Muscle layer of colon (tissue), 2 donors: ENCODE results near the gene KDM4B.

Source experiments
- H3K27ac ChIP-seq: one replicate; pipeline ENCODE4 v1.7.0; 2013; ENCODE audit warnings: low read depth, mild to moderate bottlenecking, low read length, moderate library complexity
- H3K27me3 ChIP-seq, 2 donors: one replicate each; pipeline ENCODE4 v1.7.0; 2013; ENCODE audit warnings: low read length in 2 of 2, mild to moderate bottlenecking in 2 of 2; ENCODE audit not compliant: insufficient read depth in 2 of 2, control insufficient read depth in 1 of 2
- H3K36me3 ChIP-seq: one replicate; pipeline ENCODE4 v1.7.0; 2013; ENCODE audit warnings: mild to moderate bottlenecking, low read length; ENCODE audit not compliant: insufficient read depth
- H3K4me1 ChIP-seq: one replicate; pipeline ENCODE4 v1.7.0; 2013; ENCODE audit warnings: mild to moderate bottlenecking, low read length; ENCODE audit not compliant: insufficient read depth
- H3K4me3 ChIP-seq, 2 donors: one replicate each; pipeline ENCODE4 v1.7.0; 2013; ENCODE audit warnings: low read length in 2 of 2, low read depth in 1 of 2, mild to moderate bottlenecking in 1 of 2, moderate library complexity in 1 of 2
- H3K9ac ChIP-seq: one replicate; pipeline ENCODE4 v1.7.0; 2013; ENCODE audit warnings: low read length
- H3K9me3 ChIP-seq: one replicate; pipeline ENCODE4 v1.7.0; 2013; ENCODE audit warnings: mild to moderate bottlenecking, low read length
- donor health status: abdominal sarcoma.
- donor health status: Adenocarcinoma of cecum.

KDM4B gene

GRCh38 chr19:5002143-5002542 lies 33.2 kb downstream of the KDM4B start:
- no peaks in the 10 kb centered on the region for H3K4me1 ChIP-seq
- no peak overlapping the region for H3K9ac ChIP-seq
- H3K36me3 ChIP-seq: peaks cover under 1% of the 10 kb centered on the region
- no peaks in the 10 kb centered on the region for H3K9me3 ChIP-seq
- no peak overlapping the region for H3K27ac ChIP-seq
- H3K27me3 ChIP-seq: no peaks in the 10 kb centered on the region
- H3K4me3 ChIP-seq: no peak overlapping the region

DNA sequence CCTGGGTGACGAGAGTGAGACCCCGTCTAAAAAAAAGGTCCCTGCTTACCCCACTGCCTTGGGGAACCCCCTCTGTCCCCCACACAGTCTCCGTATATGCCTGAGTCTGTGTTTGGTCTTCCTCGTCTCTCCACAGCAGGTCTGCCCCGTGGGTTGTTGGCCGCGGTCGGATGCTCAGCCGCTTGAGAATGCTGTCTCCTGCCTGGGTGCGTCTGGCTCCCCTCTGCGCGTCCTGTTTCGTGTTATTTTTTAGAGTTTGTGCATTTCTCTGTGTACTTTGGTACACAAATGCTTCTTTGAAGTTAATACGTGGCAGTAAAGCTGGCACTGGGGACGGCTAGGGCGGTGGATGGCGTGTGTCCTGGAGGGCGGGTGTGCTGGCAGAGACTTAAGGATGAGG lies 34.9 kb downstream of the KDM4B start:
- Histone ChIP-seq H3K4me3 (no peak overlapping the region), H3K9ac (no peak overlapping the region), H3K9me3 (no peaks in the 10 kb centered on the region), H3K36me3 (no peaks in the 10 kb centered on the region), H3K27ac (no peak overlapping the region), H3K27me3 (no peaks in the 10 kb centered on the region), H3K4me1 (no peaks in the 10 kb centered on the region)

DNA sequence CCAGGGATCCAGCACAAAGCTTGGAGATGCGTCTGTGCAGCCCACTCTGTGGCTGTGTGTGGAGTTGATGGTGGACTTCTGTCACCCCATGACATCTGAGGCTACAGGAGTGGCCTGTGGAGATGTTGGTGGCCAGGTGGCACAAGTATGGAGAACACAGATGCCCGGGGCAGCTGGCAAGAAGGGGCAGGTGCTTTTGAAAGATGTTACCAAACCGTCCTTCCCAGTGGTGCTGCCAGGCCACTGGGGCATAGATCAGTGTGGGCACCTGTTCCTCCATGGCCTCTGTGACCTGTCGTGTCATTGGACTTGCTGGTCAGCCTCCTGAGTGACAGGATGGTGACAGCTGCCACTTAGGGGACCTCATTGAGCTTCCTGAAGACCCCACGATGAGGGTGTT lies 36.2 kb downstream of the KDM4B start:
- Histone ChIP-seq H3K4me3 (no peak overlapping the region), H3K36me3 (no peaks in the 10 kb centered on the region), H3K9ac (no peak overlapping the region), H3K9me3 (no peaks in the 10 kb centered on the region), H3K27me3 (no peaks in the 10 kb centered on the region), H3K4me1 (no peaks in the 10 kb centered on the region), H3K27ac (no peak overlapping the region)

DNA sequence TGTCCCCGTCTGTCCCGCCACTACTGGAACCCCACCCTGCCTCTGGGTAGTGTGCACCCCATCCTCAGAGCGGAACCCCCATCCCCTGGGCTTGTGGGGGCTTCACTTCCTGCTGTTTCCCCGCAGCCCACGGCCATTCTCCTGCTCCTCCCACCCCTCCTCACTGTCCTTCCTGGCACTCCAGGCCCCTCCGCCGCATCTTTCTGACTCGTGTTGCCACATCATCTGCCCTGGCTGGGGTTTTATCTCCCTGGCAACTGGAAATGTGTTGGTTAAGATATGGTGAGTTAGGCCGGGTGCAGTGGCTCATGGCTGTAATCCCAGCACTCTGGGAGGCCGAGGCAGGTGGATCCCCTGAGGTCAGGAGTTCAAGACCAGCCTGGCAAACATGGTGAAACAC lies 37.3 kb downstream of the KDM4B start:
- Histone ChIP-seq H3K9me3 (no peaks in the 10 kb centered on the region), H3K36me3 (no peaks in the 10 kb centered on the region), H3K27ac (no peak overlapping the region), H3K27me3 (no peaks in the 10 kb centered on the region), H3K9ac (no peak overlapping the region), H3K4me1 (peaks cover 3% of the 10 kb centered on the region), H3K4me3 (no peak overlapping the region)

- Histone ChIP-seq H3K9me3 (no peaks in the 10 kb centered on the region), H3K27ac (no peak overlapping the region), H3K4me3 (no peak overlapping the region), H3K4me1 (peaks cover 6% of the 10 kb centered on the region), H3K9ac (no peak overlapping the region), H3K36me3 (no peaks in the 10 kb centered on the region), H3K27me3 (no peaks in the 10 kb centered on the region)
These were observed 37.9 kb downstream of the KDM4B start for GRCh38 chr19:5006821-5007220.

DNA sequence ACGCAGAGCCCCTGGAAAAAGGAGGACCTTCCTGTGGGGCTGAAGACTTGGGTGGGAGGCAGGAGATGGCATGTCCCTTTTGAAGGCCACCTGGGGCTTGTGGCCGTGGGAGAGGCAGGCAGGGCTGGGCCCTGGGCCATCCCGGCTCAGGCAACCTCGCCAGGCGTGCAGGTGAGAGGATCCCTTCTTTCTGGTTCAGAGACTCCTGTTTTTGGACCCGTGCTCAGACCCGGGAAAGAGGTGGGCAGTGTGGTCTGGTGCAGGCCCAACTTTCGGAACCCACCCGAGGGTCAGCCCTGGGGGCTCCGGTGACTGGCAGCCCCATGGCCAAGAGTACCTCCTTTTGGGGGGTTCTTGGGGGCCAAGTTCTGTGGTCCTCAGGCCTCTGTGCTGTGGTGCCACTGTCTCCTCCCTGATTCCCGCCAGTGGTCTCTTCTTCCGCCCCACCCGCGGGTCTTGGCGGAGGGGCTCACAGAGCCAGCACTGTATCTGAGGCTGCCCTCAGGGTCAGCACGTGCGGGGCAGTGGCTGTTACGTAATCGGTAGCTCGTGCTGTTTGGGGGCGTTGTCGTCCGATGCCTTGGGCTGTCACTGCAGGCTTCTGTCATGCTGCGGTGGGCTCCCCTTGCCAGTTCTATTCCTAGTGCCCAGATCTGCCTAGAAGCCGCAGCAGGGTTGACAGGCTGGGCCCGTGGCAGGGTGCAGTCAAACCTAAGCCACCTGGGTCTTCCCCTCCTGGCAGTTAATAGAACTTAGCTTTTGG lies 42.7 kb downstream of the KDM4B start:
- H3K36me3 ChIP-seq: peaks cover 6% of the 10 kb centered on the region
- peaks cover 6% of the 10 kb centered on the region for H3K4me1 ChIP-seq
- no peak overlapping the region for H3K9ac ChIP-seq
- no peak overlapping the region for H3K27ac ChIP-seq
- no peaks in the 10 kb centered on the region for H3K27me3 ChIP-seq
- H3K9me3 ChIP-seq: no peaks in the 10 kb centered on the region
- H3K4me3 ChIP-seq: no peak overlapping the region

DNA sequence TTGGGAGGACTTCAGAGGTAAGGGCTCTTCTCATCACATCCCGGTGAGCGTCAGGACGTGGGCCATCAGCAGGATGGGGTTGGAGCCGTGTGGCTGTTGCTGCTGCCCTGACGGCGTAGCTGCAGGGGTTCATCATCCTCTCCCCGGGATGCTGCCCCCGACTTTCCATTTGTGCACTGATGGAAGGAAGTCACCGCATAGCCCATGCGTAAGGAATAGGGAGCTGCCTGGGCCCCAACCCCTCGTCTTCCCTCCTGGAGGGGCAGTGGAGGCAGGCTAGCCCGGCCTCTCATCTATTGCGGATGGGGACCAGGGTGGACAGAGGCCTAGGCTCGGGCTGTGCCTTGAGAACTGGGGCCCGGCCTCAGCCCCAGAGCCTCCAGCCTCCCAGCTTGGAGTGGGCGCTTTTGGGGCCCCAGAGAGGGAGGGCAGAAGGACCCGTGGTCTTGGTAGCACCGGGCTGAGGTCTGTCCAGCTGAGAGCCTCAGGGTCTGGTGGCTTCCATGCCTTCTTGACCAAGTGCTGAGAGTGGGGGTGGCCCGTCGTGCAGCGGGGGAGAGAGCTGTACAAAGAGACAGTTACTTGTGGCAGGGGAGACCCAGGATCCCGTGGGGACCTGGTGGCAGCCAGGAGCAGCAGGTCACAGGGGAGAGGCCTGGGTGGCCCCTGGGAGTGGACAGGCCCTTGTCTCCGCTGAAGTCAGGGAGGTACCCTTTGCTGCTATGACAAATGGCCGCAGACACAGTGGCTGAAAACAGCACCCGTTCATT lies 44.0 kb downstream of the KDM4B start:
- Histone ChIP-seq H3K36me3 (peaks cover 12% of the 10 kb centered on the region), H3K9me3 (no peaks in the 10 kb centered on the region), H3K4me3 (no peak overlapping the region), H3K4me1 (peaks cover 6% of the 10 kb centered on the region), H3K9ac (no peak overlapping the region), H3K27me3 (no peaks in the 10 kb centered on the region), H3K27ac (no peak overlapping the region)

GRCh38 chr19:5013761-5014160 lies 44.8 kb downstream of the KDM4B start:
- Histone ChIP-seq H3K27me3 (no peaks in the 10 kb centered on the region), H3K27ac (no peak overlapping the region), H3K9ac (no peak overlapping the region), H3K36me3 (peaks cover 18% of the 10 kb centered on the region), H3K9me3 (no peaks in the 10 kb centered on the region), H3K4me3 (no peak overlapping the region), H3K4me1 (peaks cover 6% of the 10 kb centered on the region)

- H3K4me1 ChIP-seq: peaks cover 6% of the 10 kb centered on the region
- no peak overlapping the region for H3K4me3 ChIP-seq
- no peak overlapping the region for H3K27ac ChIP-seq
- H3K9ac ChIP-seq: no peak overlapping the region
- no peaks in the 10 kb centered on the region for H3K9me3 ChIP-seq
- peaks cover 21% of the 10 kb centered on the region for H3K36me3 ChIP-seq
- H3K27me3 ChIP-seq: no peaks in the 10 kb centered on the region
These were observed 46.0 kb downstream of the KDM4B start for GRCh38 chr19:5014941-5015340.

GRCh38 chr19:5016268-5016667 lies 47.4 kb downstream of the KDM4B start:
- H3K27me3 ChIP-seq: no peaks in the 10 kb centered on the region
- H3K36me3 ChIP-seq: peaks cover 21% of the 10 kb centered on the region
- no peak overlapping the region for H3K9ac ChIP-seq
- peaks cover 3% of the 10 kb centered on the region for H3K4me1 ChIP-seq
- H3K27ac ChIP-seq: no peak overlapping the region
- no peaks in the 10 kb centered on the region for H3K9me3 ChIP-seq
- no peak overlapping the region for H3K4me3 ChIP-seq

- H3K9ac ChIP-seq: no peak overlapping the region
- H3K27me3 ChIP-seq: no peaks in the 10 kb centered on the region
- H3K4me1 ChIP-seq: no peaks in the 10 kb centered on the region
- H3K27ac ChIP-seq: no peak overlapping the region
- H3K9me3 ChIP-seq: no peaks in the 10 kb centered on the region
- H3K36me3 ChIP-seq: peaks cover 21% of the 10 kb centered on the region
- H3K4me3 ChIP-seq: no peak overlapping the region
These were observed 47.9 kb downstream of the KDM4B start for GRCh38 chr19:5016781-5017180.

GRCh38 chr19:5017235-5017634 lies 48.3 kb downstream of the KDM4B start:
- Histone ChIP-seq H3K27me3 (no peaks in the 10 kb centered on the region), H3K4me1 (peaks cover 2% of the 10 kb centered on the region), H3K9me3 (no peaks in the 10 kb centered on the region), H3K27ac (no peak overlapping the region), H3K36me3 (peaks cover 21% of the 10 kb centered on the region), H3K9ac (no peak overlapping the region), H3K4me3 (no peak overlapping the region)
